Stimulated activated CD8-positive, alpha-beta memory T cell treated with anti-CD3 and anti-CD28 coated beads, Interleukin-12 subunit alpha, Interleukin-12 subunit beta, amount 100 ng/mL, for 1 hour (primary cell): ENCODE data around the gene IRF2.

Experiments
- DNase-seq: peaks from one replicate; pipeline ENCODE4 v3.0.0-alpha.2; 2020; ENCODE audit warnings: low read depth

IRF2 gene

DNA sequence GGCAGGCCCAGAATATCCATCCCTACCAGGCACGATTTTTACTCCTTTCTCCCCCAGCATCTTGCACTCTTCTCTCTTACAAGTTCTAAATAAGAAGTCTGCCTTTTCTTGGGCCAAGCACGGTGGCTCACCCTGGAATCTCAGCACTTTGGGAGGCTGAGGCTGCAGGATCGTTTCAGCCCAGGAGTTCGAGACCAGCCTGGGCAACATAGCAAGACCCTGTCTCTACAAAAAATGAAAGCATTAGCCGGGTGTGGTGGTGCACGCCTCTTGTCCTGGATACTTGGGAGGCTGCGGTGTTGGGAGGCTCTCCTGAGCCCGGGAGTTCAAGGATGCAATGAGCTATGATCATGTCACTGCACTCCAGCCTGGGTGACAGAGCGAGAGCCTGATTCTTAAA is 64.8 kb downstream of the IRF2 start:
- no peak for DNase-seq

DNA sequence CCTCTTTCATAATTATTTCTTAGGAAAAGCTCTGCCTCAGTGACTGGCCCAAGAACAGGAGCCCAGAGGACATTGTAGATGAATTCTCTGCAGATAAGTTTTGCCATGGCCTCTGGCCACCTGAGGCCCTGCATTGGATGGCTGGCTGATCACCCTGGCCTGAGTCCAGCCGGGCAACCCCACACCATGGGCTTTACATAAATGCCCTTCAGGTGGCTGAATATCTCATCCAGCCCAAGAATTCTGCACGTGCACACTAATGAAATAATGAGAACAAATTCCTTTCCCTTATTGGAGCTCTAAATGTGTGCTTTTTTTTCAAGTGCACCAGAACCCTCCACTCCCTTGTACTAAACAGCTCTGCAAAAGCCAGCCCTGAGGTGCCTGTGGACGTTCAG is 65.7 kb downstream of the IRF2 start:
- no peak for DNase-seq

DNA sequence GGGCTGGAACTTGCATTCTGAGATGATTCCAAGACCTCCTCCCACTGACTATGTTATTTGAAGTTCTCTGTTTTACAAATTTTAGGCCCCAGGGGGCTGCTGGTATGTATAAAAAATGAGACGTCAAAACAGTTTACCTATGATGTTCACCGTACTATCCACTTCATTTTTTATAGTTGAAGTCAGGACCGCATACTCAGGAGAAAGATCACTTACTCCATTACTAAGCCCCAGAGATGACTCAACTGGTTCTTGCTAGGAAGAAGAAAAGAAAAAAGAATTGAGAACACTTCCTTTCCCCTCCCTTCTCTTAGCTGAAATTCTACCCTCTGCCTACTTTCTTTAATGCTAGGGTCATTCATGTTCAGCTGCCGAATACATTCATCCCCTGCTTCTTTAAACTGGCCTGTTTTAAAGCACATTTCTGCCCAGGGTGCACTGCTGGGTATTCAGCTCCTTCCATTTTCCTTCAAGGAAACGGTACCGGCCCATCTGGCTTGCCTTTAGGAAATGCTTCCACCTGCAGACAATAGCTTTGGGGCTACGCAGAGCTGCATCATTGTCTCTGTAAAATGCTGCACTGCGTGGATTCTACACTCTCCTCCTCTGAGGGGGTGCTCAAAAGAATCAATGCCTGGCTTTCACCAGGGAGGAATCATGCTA is 66.2 kb downstream of the IRF2 start:
- no peak for DNase-seq

- no peak for DNase-seq
Measured at GRCh38 chr4:184406958-184407391, 67.4 kb downstream of the IRF2 start.

DNA sequence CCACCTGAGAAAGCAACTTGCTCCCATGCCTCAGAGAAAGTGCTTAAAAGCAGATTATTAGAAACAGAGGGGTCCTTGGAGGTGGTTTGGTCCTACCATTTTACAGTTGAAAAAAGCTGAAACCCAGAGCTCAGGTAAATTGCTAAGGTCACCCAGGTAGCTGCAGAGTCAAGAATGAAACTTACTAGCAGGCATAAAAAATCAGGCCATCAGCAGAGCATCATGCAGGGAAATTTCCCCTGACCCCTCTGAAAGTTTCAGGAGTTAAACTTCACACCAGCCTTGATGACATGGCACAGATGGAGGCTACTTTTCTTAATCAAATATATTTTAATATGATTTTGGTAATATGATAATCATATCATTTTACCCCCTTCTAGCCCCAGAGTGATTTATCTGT is 70.3 kb downstream of the IRF2 start:
- no peak for DNase-seq

DNA sequence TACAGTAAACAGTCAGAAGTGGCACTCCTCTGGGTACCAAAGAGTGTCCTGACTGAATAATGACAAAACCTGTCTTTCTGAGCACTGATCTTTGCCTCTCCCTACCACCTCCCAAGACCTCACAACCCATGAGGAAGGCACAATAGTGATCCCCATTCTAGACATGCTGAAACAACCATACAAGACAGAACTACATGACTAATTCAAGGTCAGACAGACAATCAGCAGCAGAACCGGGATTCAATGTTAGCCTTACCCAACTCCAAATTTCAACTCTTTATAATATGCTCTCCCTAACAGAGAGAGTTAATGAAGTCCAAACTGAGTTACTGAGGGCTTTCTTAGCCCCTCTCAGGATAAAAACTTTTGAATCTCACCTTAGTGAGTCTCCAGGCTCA is 71.0 kb downstream of the IRF2 start:
- no peak for DNase-seq

DNA sequence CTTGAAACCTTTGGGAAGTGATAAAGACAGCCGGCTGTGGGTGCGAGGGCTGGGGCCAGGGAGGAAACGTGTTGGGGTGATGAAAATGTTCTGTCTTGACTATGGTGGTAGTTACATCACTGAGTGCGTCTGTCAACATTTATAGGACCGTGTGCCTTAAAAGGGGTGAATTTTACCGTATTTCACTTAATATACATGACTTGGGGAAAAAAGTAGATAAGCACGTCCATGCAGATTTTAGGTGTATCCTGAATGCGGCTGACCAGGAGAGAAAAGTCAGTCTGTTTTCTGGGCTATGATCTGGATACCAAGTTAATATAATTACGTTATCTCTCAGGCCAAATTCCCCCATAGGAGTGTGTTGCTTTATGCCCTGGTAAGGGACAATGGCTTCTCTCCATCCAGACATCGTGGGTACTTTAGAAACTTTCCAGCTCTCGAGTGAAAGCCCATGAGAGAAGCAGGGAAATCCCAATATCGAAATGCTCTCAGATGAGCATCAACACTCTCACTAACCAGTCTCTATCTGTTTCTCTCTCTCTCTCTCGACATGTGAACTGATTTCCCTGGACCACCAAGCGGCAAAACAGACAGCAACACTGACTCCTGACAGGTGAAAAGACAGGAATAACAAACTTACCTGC is 71.5 kb downstream of the IRF2 start:
- DNase-seq, result no peak

GRCh38 chr4:184402239-184402638 is 72.1 kb downstream of the IRF2 start:
- no peak for DNase-seq

DNA sequence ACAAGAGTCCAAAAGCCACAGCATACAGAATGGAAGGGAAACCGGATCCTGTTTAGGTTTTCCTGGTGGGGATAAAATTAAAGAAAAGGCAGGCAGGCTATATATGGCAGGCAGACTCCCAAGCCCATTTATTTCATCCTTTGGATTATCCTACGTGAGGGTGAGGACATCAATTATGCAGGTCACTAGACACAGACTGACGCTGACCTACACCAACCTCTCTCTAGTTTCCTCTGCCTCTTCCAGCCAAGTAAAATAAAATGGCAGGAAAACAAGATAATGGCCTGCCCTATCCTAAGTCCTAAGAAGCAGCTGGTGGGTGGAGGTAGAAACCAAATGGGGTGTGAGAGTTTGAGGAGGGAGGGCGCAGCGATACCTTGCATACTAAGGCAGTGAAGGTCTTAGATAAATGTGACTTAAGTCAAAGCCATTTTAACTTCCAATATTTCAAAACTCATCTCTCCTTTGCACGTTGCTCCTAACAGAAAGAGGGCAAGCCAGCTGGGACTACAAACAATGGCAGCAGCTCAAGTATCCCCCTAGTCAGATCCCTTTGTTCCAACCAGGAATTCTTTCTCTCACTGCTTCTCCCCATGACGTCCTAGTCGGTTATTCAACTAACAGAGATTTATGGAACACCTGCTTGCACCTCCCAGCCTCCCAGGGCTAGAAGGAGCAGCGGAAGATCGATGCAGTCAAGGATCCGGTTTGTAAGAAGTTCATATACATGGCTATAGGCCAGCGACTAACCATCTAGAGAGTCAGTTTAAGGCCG is 72.8 kb downstream of the IRF2 start:
- no peak for DNase-seq

DNA sequence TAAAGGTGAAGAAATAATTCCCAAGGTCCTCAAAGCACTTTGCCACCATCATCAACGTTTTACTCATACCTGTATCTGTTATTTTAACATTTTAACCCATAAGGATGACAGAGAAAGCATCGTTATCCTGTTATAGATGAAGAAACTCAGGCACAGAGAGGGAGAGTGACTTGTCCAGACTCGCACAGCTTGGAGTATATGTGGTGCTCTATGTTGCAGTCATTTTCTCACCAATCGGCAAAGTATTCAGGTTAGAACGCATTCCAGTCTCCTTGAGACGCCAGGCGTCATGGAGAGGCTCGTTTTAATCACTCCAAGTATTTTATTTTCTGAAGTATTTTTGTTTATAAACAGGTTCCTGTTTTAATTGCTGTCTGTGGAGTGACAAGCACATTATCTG is 73.5 kb downstream of the IRF2 start:
- DNase-seq, result no peak

DNA sequence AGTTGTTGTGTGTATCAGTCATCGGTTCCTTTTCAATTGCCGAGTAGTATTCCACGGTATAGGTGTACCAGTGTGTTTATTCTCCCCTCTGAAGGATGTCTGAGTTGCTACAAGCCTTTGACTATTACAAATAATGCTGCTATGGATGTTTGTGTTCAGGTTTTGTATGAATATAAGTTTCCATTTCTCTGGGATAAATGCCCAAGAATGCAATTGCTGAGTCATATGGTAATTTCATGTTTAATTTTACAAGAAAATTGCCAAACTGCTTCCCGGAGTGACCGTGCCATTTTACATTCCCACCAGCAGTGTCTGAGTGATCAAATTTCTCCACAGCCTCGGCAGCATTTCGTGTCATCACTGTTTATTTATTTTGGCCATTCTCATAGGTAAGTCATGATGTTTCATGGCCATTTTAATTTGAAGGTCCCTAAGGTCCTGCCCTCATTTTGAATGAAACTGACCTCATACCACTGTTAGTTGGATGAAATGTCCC is 73.9 kb downstream of the IRF2 start:
- no peak for DNase-seq

- DNase-seq, result no peak
Measured at GRCh38 chr4:184399512-184399908, 74.8 kb downstream of the IRF2 start.

DNA sequence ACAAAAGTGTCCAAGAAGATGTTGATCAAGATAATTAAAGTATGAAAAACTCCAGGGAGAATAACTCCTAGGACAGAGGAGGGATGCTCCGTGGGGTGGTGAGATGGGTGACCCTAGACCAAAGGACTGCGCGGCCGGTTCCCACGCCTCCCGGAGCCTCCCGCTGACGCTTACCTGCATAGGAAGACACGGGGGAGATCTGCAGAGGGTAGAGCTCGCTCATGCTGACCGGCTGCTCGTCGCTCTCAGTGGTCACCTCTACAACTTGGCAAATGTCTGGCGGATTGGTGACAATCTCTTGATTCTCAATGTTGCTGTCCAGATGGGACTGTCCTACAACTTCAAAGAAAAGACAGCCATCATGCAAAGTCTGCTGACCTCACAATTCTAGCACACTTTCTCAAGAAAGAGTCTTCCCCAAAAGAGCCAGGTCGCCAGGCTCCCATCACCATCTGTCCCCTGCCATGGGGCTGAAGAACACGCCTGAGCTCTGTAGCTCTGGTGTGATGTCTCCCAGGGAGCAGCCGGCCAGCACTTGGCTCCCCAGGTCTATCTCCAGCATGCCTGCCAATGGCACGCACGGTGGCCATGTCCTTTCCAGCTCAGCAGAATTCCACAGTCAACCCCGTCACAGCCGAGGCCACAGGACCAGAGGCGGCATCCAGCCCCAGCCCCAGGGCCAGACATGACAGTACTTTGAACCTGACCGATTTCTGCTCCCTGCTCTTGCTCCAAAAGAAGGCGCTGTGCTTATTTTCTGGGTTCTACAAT is 75.4 kb downstream of the IRF2 start:
- DNase-seq, result no peak

DNA sequence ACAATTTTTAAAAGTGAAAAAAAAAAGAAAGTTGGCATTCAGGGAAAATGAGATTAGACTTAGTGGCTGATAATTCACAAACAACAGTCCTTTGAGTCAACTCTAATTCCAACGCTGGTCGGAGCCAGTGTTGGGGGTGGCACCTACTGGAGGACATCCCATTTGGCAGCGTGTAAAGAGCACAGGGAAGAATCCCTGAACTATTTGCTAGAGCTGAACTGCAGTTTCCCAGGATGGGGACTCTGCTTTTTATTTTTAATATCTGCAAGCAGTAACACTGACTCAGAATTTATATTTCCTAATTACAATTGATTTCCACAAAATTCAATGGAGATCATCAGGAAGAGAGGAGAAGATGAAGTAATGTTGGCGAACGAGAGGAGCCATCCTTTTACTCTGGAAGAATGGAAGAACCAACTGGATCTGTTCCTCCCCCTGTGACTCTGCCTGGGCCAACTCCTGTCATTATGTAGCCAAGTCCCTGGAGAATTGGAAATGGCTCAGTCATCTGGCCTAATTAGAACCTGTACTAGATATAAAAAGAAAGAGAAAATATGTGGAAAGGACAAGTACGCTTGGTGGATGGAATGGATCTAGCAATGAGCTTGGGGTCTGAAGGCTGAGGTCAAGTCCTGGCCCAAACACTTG is 76.7 kb downstream of the IRF2 start:
- DNase-seq, result no peak

- DNase-seq, result no peak
Measured at GRCh38 chr4:184396570-184397515, 77.5 kb downstream of the IRF2 start.

- DNase-seq, result no peak
Measured at GRCh38 chr4:184395971-184396391, 78.4 kb downstream of the IRF2 start.

GRCh38 chr4:184395451-184395917 is 78.9 kb downstream of the IRF2 start:
- no peak for DNase-seq

GRCh38 chr4:184392748-184393559 is 81.4 kb downstream of the IRF2 start:
- DNase-seq, result no peak

DNA sequence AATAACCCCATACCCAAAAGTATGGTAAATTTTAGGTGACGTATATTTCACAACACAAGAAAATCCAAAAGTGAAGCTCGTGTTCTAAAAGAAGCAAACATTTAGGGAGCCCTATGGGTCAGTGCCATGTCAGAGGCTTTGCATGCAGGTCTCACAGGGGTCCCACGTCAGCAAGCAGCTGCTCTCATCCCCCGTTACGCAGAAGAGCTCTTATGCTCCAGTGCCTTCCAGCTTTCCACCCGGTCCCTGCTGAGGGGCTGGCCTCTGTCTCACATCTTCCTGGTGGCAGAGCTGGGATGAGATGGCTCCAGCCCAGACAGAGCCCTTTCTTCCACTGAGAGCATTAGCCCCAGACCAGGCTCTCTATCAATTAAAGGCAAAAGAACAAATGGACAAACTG is 82.0 kb downstream of the IRF2 start:
- no peak for DNase-seq
